ENCODE measurements around the gene ZDHHC14. TPM values are rescaled to one million over a fixed set of nuclear protein-coding genes. Genes with fewer than 3 reads are reported as not detected.

The ZDHHC14 gene
- total RNA-seq, 1 experiment from 2014 or later = 17.3 TPM

DNA sequence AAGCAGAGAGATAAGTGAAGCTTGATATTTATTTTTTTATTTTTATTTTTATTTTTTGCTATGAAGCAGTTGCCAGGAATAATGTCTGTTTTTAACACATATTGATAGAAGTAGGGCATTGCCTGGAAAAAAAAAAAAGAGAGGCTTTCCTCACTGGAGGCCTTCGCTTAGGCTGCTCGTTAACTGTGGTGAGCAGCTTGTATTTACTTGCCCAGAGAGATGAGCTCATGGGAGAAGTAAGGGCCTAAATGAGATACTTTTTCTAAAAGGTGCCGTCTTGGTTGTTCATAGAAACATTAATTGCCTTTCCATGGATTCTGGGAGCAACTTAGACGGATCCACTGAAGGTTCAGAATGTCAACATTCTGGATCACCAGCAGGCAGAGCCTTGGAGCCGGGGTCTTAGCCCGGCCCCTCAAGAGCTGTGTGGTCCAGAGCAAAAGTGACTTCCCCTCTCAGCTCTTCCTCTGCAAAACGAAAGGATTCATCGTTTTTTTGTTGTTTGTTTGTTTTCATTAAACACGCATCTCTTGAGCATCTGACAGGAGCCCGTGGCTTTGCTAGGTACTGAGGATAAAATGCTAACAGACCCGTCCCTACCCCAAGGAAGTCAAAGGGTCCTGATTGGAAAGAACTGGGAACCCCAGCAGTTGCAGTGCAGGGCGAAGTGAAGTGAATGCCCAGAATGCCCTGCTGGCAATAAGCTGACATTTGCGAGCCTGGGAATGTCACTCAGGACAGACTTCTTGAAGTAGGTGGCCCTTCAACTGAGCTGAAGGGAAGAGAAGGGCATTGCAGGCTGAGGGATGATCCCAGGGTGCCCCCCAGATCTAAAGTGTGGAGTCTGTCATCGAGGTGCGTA is 138.5 kb downstream of the ZDHHC14 start:
- Mint-ChIP-seq H3K4me1 (ENCODE audit: low read depth, unreplicated experiment) (peaks cover 21% of the 10 kb centered on the region), H3K9me3 (ENCODE audit: low read depth, unreplicated experiment) (no peaks in the 10 kb centered on the region)
- CTCF ChIA-PET = no interaction called here

DNA sequence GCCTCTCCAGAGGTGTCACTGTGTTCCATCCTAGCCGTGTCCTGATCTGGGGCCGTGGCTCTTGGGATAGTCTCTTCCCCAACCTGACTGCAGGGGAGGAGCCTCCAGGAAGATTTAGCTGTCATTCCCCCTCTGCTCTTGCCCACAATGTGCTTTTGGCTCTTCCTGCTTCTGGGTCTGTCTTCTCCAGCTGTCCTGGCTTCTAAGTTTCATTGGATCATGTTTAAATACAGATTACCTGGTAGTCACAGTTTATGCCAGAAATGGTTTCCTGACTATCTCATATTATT is 139.1 kb downstream of the ZDHHC14 start:
- H3K4me1 Mint-ChIP-seq (ENCODE audit: low read depth, unreplicated experiment) = peaks cover 17% of the 10 kb centered on the region
- no peaks in the 10 kb centered on the region for H3K27me3 Mint-ChIP-seq (ENCODE audit: unreplicated experiment)
- intact Hi-C loops (cut with micrococcal nuclease; ENCODE audit: unreplicated experiment) = no loop called here
- BruUV-seq (replicated peaks) = no TSS peak
- CTCF ChIA-PET = no interaction called here
- DNase-seq = no peak
- TF ChIP-seq, protein P1, sequence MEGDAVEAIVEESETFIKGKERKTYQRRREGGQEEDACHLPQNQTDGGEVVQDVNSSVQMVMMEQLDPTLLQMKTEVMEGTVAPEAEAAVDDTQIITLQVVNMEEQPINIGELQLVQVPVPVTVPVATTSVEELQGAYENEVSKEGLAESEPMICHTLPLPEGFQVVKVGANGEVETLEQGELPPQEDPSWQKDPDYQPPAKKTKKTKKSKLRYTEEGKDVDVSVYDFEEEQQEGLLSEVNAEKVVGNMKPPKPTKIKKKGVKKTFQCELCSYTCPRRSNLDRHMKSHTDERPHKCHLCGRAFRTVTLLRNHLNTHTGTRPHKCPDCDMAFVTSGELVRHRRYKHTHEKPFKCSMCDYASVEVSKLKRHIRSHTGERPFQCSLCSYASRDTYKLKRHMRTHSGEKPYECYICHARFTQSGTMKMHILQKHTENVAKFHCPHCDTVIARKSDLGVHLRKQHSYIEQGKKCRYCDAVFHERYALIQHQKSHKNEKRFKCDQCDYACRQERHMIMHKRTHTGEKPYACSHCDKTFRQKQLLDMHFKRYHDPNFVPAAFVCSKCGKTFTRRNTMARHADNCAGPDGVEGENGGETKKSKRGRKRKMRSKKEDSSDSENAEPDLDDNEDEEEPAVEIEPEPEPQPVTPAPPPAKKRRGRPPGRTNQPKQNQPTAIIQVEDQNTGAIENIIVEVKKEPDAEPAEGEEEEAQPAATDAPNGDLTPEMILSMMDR (IDR thresholded peaks at IDR 0.05; ENCODE audit: unreplicated experiment) = no peak
- H3K36me3 Mint-ChIP-seq (ENCODE audit: insufficient read depth, unreplicated experiment) = no peaks in the 10 kb centered on the region
- no peaks in the 10 kb centered on the region for H3K9me3 Mint-ChIP-seq (ENCODE audit: low read depth, unreplicated experiment)
- H3K4me3 Mint-ChIP-seq (ENCODE audit: low read depth, unreplicated experiment) = no peak overlapping the region
- no peak overlapping the region for H3K27ac Mint-ChIP-seq (ENCODE audit: unreplicated experiment)

More for the DNA sequence above, 138.5 kb downstream of the ZDHHC14 start:
- Mint-ChIP-seq H3K36me3 (ENCODE audit: insufficient read depth, unreplicated experiment) (no peaks in the 10 kb centered on the region), H3K27me3 (ENCODE audit: unreplicated experiment) (no peaks in the 10 kb centered on the region), H3K4me3 (ENCODE audit: low read depth, unreplicated experiment) (no peak overlapping the region), H3K27ac (ENCODE audit: unreplicated experiment) (no peak overlapping the region)
- no peak for DNase-seq
- intact Hi-C loops (cut with micrococcal nuclease; ENCODE audit: unreplicated experiment) = no loop called here
- no TSS peak for BruUV-seq (replicated peaks)
- TF ChIP-seq, protein P1 (IDR thresholded peaks at IDR 0.05; ENCODE audit: unreplicated experiment) = no peak

DNA sequence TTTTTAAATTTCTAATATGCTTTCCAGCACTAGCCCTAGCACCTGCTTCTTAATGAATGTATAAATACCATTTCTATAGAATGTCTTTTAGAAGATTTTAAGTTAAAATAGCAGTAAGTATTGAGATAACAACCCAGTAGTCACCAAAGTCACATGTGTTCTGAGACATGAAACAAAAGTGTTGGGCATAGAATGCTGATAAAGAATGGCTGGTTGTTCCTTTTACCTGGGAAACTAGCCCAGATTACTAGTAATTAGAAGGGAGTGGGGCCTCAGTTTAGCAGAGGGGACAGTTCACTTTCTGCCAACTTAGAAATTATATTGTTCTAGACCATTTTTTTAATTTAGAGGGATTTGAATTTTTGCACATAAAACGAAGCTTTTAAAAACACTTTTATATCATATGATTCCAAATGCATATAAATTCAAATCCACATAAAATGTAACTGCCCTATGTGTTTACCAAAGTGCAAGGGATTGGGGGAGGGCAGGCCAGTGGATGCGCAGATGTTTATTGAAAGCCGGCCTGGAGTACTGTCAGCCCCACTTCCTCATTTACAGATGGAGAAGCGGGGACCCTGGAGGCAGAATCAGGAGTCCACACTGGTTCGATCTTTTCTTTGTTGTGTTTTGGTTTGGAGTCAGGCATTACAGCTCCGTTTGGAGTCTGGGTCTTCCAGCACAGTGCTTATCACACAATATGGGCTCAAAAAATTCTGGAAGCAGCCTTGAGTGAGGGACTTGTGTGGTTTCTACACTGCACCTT is 139.8 kb downstream of the ZDHHC14 start:
- Mint-ChIP-seq H3K4me1 (ENCODE audit: low read depth, unreplicated experiment) (peaks cover 11% of the 10 kb centered on the region), H3K36me3 (ENCODE audit: insufficient read depth, unreplicated experiment) (no peaks in the 10 kb centered on the region), H3K27me3 (ENCODE audit: unreplicated experiment) (no peaks in the 10 kb centered on the region), H3K27ac (ENCODE audit: unreplicated experiment) (no peak overlapping the region), H3K4me3 (ENCODE audit: low read depth, unreplicated experiment) (no peak overlapping the region), H3K9me3 (ENCODE audit: low read depth, unreplicated experiment) (no peaks in the 10 kb centered on the region)
- BruUV-seq (replicated peaks) = no TSS peak
- no peak for DNase-seq
- TF ChIP-seq, protein P1 (IDR thresholded peaks at IDR 0.05; ENCODE audit: unreplicated experiment) = no peak
- intact Hi-C loops (cut with micrococcal nuclease; ENCODE audit: unreplicated experiment) = no loop called here
- CTCF ChIA-PET = no interaction called here

DNA sequence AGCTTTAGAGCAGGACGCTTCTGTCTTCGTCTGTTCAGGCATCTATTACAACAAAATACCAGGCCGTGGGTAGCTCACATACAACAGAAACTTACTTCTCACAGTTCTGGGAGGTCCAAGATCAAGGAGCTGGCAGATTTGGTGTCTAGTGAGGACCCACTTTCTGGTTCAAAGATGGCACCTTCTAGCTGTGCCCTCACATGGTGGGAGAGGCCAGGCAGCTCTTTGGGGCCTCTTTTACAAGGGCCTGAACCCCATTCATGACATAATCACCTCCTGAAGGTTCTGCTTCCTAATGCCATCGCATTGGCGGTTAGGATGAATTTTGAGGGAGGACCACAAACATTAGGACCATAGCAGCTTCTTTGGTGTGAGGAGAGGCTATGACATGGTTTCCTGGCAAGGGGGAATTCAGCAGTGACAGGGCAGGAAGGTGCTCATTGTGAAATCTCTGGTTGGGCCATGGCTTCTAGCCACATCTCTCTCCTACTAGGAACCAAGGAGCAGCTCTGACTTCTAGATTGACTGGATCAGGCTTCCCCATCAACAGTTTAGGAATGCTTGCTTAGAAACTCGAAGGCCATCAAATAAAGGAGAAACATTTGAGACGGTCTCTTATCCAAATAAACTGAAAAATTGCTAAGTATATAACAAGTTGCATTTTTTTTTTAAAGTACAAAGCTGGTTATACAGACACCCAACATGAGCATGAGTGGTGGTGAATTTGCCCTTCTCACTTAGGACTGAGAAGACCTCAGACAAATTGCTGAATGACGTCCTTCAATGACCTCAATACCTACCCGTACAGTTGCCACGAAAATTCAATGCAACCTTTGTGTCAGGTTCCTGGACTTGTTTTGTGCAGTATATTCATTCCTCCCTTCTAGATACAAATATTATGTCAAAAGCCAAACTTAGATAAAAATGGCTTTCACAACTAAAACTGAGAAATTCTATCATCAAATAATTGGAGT is 140.7 kb downstream of the ZDHHC14 start:
- Mint-ChIP-seq H3K27me3 (ENCODE audit: unreplicated experiment) (no peaks in the 10 kb centered on the region), H3K4me3 (ENCODE audit: low read depth, unreplicated experiment) (no peak overlapping the region), H3K9me3 (ENCODE audit: low read depth, unreplicated experiment) (no peaks in the 10 kb centered on the region), H3K36me3 (ENCODE audit: insufficient read depth, unreplicated experiment) (no peaks in the 10 kb centered on the region), H3K27ac (ENCODE audit: unreplicated experiment) (no peak overlapping the region), H3K4me1 (ENCODE audit: low read depth, unreplicated experiment) (peaks cover 11% of the 10 kb centered on the region)
- BruUV-seq (replicated peaks) = no TSS peak
- intact Hi-C loops (cut with micrococcal nuclease; ENCODE audit: unreplicated experiment) = no loop called here
- CTCF ChIA-PET = no interaction called here
- no peak for DNase-seq
- TF ChIP-seq, protein P1 (IDR thresholded peaks at IDR 0.05; ENCODE audit: unreplicated experiment) = no peak

Measured in Calu3 (cell line).